Amniotic stem cell (primary cell): Measurements from ENCODE around the gene METTL22.

Experiments used
- DNase-seq: peaks from one replicate; lab custom pipeline; 2025; lab: John Stamatoyannopoulos, UW

METTL22 gene

DNA sequence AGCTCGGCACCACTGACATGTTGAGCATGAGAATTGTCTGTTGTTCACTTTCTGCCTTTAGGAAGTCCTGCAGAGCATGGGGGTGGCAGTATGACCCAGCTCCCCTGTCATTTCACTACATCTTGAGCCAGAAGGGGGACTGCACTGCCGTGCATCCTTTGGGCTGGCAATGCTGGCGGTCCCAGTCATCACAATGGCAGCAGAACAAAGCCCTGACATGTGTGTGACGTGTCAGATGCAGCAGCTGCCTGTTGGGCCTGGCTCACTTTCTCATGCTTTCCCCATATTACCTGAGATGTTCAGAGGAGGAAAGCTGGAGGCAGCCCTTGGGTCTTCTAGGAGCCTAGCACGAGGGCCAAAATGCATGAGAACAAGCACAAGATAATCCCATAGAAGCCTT, 46.6 kb downstream of the METTL22 start:
- no peak for DNase-seq

DNA sequence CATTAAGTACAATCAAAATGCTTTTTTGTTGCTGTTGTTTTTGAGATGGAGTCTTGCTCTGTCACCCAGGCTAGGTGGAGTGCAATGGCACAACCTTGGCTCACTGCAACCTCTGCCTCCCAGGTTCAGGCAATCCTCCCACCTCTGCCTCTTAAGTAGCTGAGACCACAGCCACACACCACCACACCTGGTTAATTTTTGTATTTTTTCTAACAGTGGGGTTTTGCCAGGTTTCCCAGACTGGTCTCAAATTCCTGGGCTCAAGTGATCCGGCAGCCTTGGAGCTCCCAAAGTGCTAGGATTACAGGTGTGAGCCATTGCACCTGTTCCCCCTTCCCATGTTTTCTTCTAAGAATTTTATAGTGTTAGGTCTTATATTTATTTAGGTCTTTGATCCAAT, 48.0 kb downstream of the METTL22 start:
- no peak for DNase-seq

DNA sequence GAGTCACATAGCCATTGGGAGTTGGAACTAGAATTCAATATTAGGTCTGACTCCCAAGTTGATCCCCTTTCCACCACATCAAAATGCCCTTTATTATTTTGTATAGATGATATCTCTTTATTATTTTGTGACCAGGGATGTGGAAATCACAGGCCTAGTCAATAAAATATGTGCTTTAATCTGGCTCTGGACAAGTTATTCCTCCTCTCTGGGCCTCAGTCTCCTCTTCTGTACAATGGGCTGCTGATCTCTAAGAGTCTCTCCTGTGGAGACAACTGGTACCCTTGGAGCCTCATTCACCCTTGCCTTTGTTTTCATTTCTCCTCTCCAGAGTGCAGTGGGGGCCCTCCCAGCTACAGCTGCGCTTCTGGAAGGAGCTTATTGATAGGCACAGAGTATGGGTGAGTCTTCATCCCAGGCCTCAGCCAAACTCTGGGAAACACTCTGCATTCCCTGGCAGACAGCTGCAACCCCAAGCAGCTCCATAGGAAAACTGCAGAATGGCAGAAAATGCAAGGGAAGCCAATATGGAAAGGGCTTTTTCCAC, 48.6 kb downstream of the METTL22 start:
- no peak for DNase-seq

DNA sequence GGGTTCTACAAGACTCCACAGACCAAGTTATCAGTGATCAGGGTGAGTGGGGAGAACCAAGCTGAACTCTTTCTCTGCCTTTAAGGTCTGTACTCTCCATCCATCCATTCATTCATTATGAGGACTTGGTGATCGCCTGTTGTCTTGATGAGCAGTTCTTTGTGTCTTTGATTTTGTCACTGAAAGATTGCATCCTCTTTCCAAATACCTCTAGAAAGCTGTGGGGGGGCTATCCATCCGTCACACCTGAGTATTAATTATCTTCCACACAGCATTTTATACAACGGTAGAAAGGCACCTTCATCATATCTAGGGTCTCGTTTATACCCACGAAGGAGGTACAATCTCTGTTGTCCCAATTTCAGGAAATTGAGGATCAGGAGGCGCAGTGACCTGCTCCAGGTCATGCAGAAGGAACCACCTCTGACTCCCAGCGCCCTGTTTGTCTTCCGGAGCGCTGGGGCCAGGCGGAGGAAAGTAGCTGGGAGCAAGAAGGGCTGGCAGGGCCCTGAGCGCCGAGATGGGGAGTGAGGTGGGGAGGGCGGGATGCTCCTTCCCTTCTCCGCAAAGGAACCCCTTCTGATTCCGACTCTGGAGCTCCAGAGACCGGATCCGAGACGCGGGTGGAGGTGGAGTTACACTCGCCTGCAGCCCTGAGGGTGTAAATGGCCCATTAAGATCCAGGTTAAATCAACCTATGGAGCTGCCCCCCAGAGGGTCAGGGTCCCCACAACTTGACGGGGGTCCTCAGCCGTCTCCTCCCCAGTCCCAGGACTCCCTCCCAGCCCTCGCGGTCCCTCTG, 52.3 kb downstream of the METTL22 start:
- DNase-seq, result no peak

DNA sequence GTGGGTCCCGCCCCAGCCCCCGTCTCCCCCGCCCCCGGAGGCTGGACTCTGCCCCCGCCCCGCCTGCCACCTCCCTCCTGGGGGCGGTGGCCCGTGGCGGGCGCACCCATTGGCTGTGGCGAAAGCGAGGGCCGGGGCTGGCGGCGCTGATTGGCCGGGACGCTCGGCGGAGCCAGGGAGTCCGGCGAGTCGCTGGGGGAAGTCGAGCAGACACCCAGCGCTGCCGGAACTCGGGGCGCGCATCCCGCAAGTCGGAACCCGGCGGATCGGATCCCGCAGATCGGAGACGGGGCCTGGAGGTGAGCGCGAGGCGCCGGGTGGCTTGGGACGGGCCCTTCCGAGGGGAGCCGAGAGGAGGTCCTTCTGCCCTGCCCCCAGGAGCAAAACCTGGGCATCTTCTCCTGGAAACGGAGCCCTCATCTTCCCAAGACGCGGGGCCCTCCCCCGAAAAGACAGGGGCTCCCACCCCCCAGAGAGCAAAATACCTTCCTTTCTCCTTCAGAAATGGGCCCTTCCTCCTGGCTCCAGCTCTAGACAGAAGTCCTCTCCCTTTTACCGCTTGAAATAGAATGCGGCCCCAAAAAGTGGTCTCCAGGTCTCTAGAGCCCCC, 53.0 kb downstream of the METTL22 start, which contains the start of gene ABAT:
Gene ABAT (plus strand): TSS at position 205 of the 610 bp plus-strand sequence. CDS start 61,123 bp downstream, outside the sequence.
- peak; percentile 48 for DNase-seq

DNA sequence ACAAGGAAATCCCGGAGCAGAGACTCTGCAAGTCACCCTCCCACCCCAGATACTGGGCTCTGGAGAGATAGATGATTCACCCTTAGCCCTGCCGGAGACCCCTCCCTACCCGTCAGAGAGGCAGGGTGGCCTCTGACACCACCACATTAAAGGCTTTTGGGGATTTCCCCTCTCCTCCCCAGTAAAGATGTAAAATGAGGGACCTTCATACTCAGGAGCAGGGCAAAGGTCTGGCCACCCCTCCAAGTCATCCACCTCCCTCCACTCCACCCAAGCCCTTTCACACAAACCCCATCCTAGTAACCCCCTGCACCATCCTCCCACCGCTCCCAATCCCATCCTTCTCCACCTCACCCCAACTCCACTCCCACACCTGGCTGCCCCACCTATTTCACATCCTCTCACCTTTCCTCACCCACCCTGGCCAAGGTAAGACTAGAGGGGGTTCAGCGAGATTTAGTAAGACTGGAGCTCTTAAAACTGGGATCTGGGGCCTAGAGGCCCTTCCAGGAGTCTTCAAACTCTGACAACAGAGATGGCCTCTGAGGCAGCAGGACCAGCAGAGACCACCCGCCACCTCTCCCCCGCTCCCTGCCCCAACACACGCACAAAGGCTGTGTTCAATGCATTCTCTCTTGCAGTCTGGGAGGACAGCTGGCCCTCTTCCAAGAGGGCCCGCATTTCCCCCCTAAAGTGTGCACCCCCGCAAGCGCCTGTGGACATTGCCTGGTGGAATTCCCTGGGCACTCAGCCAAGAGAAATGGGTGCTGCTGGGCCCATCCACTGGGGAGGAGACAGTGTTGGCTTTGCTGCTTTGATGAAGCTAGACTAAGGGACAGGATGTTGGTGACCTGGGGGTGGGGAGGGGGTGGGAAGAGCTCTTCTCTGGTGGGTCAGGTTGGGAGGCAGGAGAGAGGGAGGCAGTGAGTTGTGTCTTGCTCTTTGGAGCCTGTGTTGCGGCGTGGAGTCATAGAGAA, 54.0 kb downstream of the METTL22 start:
- no peak for DNase-seq

DNA sequence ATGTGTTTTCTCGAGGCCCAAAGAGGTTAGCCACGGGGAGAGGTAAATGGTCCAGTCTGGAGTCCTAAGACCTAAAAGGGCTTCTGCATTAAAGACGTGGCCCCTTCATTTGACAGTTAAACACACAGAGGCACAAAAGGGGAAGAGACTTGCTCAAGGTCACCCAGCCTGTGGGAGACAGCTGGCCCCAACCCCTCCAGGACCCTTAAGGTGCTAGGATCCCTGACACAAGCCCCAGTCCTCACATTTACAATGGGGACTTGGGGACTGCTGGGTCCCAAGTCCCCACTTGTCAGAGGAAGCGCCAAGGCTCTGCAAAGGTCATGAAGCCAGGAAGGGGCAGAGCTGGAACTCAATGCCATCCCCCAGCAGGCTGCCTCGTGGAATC, 54.7 kb downstream of the METTL22 start:
- DNase-seq, result no peak

DNA sequence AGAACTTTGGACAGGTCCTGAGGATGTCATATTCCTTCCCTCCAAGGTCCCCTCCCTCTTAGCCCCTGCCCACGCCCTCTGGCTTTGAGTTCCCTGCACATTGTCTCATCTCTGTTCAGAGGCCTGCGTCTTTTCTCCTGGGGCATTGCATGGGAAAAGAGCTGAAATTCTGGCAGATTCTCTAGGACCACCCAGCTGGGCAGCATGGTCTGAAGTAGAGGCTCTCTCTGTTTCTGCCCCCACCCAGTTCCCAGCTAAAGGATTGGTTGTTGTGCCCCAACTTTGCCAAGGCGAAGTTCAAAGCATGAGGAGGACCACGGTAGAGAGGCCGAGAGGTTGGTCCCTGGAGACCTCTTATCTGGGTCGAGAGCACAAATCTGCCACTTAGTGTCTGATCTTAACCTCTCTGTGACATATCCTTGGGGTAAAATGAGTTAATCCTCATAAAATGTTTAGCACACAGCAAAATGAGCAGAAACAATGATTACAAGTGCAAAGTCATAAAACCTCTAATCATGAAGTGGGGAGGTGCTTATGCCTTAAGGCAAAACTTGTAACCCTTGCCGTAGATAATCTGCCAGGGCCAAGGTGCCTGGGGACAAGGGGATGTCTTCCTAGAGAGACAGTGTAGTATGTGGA, 55.4 kb downstream of the METTL22 start:
- no peak for DNase-seq

DNA sequence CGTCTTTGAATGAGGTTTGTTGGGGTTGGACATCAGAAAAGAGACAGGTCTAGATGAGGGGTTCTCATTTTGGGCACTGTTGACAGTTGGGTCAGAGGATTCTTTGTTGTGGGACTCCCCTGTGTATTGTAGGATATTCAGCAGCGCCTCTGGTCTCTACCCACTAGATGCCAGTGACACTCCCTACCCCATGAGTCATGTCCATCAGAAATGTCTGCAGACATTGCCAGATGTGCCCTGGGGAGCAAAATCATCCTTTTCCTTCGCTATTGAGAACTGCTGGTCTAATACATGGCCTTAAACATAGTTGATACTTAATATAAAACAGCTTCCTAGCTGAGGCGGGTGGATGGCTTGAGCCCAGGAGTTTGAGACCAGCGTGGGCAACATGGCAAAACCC, 56.0 kb downstream of the METTL22 start:
- DNase-seq, result no peak

DNA sequence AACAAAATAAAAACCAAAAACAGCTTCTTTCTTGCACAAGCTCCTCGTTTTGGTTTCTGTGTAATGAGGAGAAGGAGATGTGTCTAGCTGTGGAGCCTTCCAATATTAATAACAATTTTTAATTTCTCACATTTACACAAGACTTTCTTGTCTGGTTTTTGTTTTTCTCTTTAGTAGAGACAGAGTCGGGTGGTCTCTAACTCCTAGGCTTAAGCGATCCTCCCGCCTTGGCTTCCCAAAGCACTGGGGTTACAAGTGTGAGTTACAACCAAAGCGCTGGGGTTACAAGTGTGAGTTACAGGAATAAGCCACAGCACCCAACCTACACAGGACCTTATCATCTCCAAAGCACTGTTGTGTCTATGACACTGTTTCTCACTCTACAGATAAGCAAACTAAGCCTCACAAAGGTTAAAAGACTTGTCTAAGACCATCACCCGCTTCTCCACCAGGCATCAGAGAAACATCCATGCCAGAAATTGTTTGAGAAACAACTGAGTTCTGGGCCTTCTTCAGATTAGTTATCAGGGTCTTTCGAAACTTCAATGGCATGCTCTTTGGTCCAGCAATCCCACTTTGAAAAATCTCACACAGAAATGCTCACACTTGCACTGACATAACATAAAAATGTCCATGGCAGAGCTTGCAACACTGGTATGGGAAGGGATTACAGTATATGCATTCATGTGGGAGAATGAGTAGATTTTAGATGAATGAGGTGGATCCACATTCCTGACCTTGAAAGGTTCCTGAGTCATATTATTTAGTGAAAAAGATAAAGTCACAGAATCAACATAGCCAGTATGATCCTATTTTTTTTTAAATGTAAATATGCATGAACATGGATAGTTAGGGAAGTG, 56.8 kb downstream of the METTL22 start:
- DNase-seq, result peak; percentile 37

DNA sequence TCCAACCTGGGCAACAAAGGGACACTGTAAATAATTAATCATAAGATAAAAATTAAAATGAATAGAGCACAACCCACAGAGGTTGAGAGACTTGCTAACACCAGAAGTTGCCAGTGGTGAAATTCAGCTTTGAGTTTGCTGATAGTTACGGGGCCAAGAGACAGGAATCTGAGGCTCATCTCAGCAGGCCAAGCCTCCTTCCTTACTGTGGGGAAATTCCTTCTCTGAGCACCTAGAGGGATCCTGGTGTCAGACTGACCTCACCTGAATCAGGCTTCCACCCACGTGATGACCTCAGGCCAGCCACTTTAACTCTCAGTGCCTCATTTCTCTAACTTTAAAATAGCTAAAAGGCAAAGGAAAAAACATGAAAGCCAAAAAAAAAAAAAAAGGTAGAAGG, 57.7 kb downstream of the METTL22 start:
- no peak for DNase-seq

DNA sequence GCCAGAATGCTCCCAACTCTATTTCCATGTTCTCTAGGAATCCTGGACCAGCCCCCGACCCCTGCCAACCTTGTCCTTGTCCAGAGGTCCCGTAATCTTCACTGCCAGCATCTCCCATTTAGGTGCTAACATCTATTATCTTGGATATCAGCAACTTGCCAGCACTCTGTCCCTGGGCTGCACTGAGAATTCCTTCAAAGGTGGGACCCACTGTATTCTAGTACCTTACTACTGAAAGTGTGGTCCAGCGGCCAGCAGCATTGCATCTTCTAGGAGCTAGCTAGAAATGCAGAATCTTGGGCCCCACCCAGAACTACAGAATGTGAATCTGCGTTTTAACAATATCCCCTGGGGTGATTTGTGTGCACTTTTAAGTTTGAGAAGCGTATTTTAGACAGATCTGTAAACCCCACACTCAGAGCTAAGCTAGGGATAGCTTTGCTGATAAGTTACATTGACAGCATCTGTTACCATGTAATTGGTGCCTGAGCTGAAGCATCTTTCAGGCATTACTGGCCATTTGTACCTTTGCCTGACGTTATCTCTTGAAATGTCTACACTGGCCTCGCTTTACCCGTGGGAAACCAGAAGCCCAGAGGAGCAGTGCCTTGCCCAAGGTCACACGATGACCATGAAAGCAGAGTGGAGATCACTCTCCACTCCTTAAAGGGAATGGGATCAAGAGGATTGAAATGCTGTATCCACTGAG, 61.2 kb downstream of the METTL22 start:
- no peak for DNase-seq

DNA sequence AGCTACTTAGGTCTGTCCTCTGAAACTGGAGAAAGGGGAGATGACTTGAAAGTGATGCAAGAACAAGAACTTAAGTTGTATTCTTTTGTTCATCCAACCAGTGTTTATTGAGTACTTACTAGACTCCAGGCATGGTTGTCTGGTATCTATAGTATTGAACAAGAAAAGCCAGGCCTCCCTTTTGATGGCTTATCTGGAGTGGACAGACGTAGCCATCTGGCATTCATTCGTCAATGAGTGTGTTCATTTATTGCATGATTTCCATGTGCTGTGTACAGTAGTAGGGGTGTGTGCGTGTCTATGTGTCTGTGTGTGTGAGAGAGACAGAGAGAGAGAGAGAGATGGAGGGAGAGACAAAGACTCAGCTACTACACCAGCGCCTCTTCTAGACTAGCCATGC, 62.1 kb downstream of the METTL22 start:
- DNase-seq, result no peak

DNA sequence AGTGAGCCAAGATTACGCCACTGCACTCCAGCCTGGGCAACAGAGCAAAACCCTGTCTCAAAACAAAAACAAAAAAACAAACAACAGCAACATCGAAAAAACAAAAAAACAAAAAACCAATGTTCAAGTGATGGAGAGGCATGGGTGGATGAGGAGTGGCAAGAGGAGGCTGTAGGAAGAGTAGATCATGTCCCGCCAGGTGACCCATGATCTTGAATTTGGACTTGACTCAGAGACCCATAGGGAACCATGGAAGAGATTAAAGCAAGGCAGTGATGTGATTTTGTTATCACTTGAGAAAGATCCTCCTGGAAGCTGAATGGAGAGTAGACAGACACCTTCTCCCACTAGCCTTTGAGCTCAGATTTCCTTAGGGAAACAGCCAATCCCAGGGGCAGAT, 64.1 kb downstream of the METTL22 start:
- DNase-seq, result no peak

DNA sequence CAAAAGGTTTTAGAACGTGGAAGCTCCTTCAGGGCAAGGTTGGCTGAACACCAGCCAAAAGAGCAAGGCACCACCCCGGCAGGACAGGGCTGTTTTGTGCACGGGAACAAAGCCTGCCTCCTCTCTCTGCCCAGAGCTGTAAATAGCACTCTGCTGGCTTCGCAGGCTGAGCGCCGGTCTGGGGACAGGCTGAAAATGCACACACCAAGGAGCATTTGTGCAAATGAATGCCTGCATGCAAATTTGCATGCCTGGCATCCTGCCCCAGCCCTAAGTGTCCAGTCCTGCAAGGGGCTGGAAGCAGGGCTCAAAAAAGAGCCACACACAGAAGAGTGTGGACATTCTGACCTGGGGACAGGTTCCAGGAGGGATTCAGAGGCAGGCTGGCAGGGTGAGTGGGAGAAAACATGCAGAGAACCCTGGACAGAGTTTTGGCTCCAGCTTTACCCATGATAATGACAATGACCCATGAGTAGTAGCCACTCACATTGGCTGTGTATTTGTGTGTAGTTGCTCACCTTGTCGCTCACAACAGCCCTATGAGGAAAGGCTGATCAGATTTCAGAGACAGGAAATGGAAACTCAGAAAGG, 64.6 kb downstream of the METTL22 start:
- no peak for DNase-seq

DNA sequence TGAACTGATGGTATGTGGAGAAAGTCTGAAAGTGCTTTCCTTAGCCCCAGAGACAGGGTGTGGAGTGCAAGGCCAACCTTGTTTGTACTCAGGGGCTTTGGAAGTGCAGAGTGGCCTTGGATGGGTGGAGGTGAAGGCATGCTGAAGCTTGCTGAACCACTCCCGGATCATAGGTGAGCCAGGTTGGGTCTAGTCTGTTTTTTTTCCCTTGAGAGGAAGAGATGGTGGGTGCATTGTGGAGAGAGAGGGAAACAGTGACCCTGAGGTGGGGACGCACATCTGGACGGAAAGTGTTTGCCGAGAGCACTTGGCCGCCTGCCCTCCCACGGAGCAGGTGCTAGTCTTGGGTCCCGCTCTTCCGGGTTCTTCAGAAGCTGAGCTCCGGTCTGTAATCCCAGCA, 65.4 kb downstream of the METTL22 start:
- DNase-seq, result no peak

DNA sequence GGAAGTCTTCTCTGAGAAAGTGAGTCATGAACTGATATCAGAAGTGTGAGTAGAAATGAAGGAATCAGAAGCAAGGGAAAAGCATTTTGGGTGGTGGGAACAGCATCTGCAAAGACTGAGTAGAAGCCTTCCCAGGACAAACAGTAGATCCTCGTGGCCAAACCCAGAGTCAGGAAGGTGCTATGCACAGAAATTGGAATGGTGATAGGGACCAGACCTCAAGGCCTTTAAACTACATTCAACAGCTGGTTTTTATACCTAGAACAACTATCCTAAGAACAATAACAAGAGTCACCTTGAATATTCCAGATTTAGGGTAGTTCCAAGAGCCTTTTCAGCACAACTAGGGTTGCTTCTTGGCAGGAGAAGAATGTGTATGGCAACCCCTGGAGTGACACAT, 68.2 kb downstream of the METTL22 start:
- no peak for DNase-seq

DNA sequence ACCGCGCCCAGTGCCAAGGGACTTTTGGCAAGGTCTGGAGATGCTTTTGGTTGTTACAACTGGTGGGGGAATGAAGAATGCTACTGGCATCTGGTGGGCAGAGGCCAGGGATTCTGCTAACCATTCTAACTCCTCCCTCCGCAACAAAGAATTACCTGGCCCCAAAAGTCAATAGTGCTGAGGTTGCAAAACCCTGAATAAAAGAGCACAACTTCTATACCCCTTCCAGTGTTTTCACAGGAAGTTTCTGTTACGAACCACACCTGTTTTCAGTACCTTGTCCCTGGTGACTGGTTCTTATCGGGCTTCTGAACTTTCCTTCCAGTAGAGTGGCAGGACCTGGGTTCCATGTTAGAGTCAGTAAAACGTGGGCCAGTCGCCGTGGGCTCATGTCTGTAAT, 70.2 kb downstream of the METTL22 start:
- DNase-seq, result no peak

DNA sequence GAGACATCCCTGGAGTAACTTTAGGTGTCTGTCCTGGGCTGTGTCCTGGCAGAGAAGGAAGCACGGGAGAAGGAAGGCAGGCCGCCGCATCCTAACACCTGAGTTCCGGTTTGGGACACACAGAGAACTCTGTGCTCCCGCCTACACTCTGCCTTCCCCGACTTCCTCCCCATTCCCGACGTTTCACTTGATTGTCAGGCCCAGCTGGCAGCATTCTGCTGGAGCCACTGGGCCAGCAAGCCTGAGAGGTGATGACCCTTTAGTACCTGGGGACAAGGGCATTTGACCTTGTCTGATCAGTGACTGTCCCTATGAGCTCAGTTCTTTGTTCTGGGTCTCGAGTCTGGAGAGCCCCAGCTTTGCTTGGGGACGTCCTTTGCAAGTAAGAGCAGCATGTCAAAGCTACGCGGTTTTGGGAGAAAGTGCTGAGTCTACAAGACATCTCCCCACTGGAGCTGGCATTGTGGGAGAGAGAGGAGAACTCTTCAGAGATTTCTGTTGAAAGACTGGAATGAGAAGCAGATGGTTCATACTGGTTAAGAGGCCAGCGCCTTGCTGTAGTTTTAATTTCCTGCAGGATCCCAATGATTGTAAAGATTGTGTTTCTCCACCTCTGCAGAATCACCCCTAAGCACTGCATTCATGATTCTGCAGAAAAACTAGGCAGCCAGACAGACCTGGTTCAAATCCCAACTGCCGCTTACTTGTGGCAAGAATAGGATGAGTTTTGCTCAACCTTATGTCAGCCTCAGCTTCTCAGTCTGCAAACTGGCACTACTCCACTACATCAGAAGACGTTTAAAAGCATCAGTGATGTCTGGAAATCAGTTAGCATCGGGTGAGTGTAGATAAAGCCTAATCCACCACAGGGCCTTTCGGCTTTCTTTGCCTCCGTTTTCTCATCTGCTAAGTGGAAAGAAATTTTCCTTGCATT, 73.6 kb downstream of the METTL22 start:
- DNase-seq, result no peak
